SH-SY5Y (cell line): ENCODE results near the gene FHL1.

Experiments
- GATA2 ChIP-seq: IDR thresholded peaks from 2 replicates; pipeline ENCODE4 v1.6.1; 2011; ENCODE audit warnings: mild to moderate bottlenecking, low read depth, low read length
- GATA3 ChIP-seq: IDR thresholded peaks from 2 replicates; pipeline ENCODE4 v1.6.1; 2011; ENCODE audit warnings: low read depth, mild to moderate bottlenecking, low read length, moderate library complexity

- TF ChIP-seq GATA2 (no peak), GATA3 (no peak)
Observed at GRCh38 chrX:136141569-136141968, 5.8 kb upstream of the FHL1 start.
